Fibroblast of pulmonary artery (primary cell): Measurements from ENCODE around the gene LMBR1.
A peak's percentile ranks its signal among the peaks of the same experiment; 100 is the strongest.
"Not testable (repeated sequence)": the region's sequence is repeated elsewhere in the genome, so short reads cannot be mapped to it uniquely, and the experiment has no call there.

ENCODE experiments used
- DNase-seq: peaks from one replicate; pipeline ENCODE4 v3.0.0-alpha.2; 2010; ENCODE audit warnings: low read depth
- H3K4me3 ChIP-seq: replicated peaks from 2 replicates; pipeline ENCODE4 v1.5.1; 2011; ENCODE audit warnings: low read depth, mild to moderate bottlenecking, control low read depth, low read length, moderate library complexity
- CTCF ChIP-seq: IDR thresholded peaks from 2 replicates; pipeline ENCODE4 v1.5.1; 2011; ENCODE audit warnings: mild to moderate bottlenecking, control low read depth, low read length, inconsistent platforms; ENCODE audit errors: missing control alignments

The LMBR1 gene

GRCh38 chr7:156639426-156640256 lies 253.3 kb downstream of the LMBR1 start:
- peak overlapping the region; percentile 74 for H3K4me3 ChIP-seq
- no peak for TF ChIP-seq CTCF
- no peak for DNase-seq

- DNase-seq = no peak
- TF ChIP-seq CTCF = no peak
- H3K4me3 ChIP-seq = no peak overlapping the region
Observed at GRCh38 chr7:156638443-156639077, 254.4 kb downstream of the LMBR1 start.

- not testable (repeated sequence) for DNase-seq, H3K4me3 ChIP-seq
Observed at GRCh38 chr7:156637093-156637492, 255.9 kb downstream of the LMBR1 start.

GRCh38 chr7:156635529-156636385 lies 257.2 kb downstream of the LMBR1 start:
- no peak overlapping the region for H3K4me3 ChIP-seq
- no peak for DNase-seq
- no peak for TF ChIP-seq CTCF

GRCh38 chr7:156634117-156634516 lies 258.9 kb downstream of the LMBR1 start:
- TF ChIP-seq CTCF = no peak
- no peak for DNase-seq
- H3K4me3 ChIP-seq = no peak overlapping the region

- H3K4me3 ChIP-seq = no peak overlapping the region
- TF ChIP-seq CTCF = no peak
- DNase-seq = no peak
Observed at GRCh38 chr7:156629873-156630272, 263.1 kb downstream of the LMBR1 start.

- no peak for DNase-seq
- TF ChIP-seq CTCF = no peak
- no peak overlapping the region for H3K4me3 ChIP-seq
Observed at GRCh38 chr7:156628562-156628961, 264.4 kb downstream of the LMBR1 start.
